Measurements from ENCODE around the gene TAC4. TPM values are rescaled to one million over a fixed set of nuclear protein-coding genes. Genes with fewer than 3 reads are reported as not detected.
A peak's percentile ranks its signal among the peaks of the same experiment; 100 is the strongest.

TAC4 gene
- total and polyA plus RNA-seq, 2 of the 13 experiments (the other 11 are each of a cell fraction or from before 2014, with no cell fraction given) = not detected

DNA sequence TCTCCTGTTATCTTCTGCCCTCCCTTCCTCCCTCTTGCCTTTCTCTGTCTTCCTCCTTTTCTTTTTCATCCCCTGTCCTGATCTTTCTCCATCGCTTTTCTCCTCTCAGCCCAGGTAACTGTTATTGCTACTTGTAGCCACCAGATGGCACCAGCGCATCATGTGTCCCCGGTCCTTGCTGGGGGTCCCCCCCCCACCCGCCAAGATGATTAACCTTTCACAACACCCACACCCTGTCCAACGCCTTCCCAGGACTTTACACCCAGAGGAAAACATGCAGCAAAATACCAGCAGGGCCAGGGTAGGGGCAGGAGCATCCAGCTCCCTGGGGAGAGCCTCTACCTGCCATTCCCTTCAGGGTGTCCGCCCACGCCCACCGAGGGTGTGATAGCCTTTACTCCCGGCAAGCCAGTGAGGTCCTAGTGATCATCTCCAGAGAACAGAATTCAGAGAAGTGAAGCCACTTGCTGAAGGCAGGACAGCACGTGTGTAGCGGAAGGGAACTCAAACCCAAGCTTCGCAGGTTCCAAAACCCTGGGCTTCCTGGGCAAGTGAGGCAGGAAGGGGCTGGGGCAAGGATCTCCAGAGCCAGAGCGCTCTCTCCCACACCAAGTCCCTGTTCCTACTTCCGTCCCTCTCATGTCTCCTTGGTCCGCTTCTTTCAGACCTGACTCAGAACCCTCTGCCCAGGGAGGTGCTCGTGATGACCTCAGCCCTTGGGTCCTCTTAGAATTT, 13.4 kb upstream of the TAC4 start (continued):
- TF ChIP-seq, protein P1, sequence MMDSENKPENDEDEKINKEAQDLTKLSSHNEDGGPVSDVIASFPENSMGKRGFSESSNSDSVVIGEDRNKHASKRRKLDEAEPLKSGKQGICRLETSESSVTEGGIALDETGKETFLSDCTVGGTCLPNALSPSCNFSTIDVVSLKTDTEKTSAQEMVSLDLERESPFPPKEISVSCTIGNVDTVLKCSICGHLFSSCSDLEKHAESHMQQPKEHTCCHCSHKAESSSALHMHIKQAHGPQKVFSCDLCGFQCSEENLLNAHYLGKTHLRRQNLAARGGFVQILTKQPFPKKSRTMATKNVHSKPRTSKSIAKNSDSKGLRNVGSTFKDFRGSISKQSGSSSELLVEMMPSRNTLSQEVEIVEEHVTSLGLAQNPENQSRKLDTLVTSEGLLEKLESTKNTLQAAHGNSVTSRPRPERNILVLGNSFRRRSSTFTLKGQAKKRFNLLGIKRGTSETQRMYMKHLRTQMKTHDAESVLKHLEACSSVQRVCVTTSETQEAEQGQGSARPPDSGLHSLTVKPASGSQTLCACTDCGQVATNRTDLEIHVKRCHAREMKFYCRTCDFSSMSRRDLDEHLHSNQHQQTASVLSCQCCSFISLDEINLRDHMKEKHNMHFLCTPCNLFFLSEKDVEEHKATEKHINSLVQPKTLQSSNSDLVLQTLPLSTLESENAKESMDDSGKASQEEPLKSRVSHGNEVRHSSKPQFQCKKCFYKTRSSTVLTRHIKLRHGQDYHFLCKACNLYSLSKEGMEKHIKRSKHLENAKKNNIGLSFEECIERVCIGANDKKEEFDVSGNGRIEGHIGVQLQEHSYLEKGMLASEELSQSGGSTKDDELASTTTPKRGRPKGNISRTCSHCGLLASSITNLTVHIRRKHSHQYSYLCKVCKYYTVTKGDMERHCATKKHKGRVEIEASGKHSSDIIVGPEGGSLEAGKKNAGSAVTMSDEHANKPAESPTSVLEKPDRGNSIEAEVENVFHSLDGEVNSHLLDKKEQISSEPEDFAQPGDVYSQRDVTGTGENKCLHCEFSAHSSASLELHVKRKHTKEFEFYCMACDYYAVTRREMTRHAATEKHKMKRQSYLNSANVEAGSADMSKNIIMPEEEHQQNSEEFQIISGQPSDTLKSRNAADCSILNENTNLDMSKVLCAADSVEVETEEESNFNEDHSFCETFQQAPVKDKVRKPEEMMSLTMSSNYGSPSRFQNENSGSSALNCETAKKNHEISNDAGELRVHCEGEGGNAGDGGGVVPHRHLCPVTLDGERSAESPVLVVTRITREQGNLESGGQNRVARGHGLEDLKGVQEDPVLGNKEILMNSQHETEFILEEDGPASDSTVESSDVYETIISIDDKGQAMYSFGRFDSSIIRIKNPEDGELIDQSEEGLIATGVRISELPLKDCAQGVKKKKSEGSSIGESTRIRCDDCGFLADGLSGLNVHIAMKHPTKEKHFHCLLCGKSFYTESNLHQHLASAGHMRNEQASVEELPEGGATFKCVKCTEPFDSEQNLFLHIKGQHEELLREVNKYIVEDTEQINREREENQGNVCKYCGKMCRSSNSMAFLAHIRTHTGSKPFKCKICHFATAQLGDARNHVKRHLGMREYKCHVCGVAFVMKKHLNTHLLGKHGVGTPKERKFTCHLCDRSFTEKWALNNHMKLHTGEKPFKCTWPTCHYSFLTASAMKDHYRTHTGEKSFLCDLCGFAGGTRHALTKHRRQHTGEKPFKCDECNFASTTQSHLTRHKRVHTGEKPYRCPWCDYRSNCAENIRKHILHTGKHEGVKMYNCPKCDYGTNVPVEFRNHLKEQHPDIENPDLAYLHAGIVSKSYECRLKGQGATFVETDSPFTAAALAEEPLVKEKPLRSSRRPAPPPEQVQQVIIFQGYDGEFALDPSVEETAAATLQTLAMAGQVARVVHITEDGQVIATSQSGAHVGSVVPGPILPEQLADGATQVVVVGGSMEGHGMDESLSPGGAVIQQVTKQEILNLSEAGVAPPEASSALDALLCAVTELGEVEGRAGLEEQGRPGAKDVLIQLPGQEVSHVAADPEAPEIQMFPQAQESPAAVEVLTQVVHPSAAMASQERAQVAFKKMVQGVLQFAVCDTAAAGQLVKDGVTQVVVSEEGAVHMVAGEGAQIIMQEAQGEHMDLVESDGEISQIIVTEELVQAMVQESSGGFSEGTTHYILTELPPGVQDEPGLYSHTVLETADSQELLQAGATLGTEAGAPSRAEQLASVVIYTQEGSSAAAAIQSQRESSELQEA (CRISPR knock-in tag; IDR thresholded peaks at IDR 0.05; ENCODE audit: not compliant biosample characterization) = peak; percentile 85
- no peak for TF ChIP-seq KDM6A (CRISPR knock-in tag; IDR thresholded peaks at IDR 0.05; ENCODE audit: low read depth)
- TF ChIP-seq, protein P2, sequence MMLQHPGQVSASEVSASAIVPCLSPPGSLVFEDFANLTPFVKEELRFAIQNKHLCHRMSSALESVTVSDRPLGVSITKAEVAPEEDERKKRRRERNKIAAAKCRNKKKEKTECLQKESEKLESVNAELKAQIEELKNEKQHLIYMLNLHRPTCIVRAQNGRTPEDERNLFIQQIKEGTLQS (CRISPR knock-in tag; IDR thresholded peaks at IDR 0.05) = no peak
- TF ChIP-seq, protein P3, sequence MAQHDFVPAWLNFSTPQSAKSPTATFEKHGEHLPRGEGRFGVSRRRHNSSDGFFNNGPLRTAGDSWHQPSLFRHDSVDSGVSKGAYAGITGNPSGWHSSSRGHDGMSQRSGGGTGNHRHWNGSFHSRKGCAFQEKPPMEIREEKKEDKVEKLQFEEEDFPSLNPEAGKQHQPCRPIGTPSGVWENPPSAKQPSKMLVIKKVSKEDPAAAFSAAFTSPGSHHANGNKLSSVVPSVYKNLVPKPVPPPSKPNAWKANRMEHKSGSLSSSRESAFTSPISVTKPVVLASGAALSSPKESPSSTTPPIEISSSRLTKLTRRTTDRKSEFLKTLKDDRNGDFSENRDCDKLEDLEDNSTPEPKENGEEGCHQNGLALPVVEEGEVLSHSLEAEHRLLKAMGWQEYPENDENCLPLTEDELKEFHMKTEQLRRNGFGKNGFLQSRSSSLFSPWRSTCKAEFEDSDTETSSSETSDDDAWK (CRISPR knock-in tag; IDR thresholded peaks at IDR 0.05) = no peak
- TF ChIP-seq MTF1 (CRISPR knock-in tag; IDR thresholded peaks at IDR 0.05) = no peak
- no peak for TF ChIP-seq CHCHD3 (CRISPR knock-in tag; IDR thresholded peaks at IDR 0.05)
- TF ChIP-seq, protein P4, sequence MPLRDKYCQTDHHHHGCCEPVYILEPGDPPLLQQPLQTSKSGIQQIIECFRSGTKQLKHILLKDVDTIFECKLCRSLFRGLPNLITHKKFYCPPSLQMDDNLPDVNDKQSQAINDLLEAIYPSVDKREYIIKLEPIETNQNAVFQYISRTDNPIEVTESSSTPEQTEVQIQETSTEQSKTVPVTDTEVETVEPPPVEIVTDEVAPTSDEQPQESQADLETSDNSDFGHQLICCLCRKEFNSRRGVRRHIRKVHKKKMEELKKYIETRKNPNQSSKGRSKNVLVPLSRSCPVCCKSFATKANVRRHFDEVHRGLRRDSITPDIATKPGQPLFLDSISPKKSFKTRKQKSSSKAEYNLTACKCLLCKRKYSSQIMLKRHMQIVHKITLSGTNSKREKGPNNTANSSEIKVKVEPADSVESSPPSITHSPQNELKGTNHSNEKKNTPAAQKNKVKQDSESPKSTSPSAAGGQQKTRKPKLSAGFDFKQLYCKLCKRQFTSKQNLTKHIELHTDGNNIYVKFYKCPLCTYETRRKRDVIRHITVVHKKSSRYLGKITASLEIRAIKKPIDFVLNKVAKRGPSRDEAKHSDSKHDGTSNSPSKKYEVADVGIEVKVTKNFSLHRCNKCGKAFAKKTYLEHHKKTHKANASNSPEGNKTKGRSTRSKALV (CRISPR knock-in tag; IDR thresholded peaks at IDR 0.05) = no peak
- no peak for TF ChIP-seq LBX2 (CRISPR knock-in tag; IDR thresholded peaks at IDR 0.05; ENCODE audit: borderline replicate concordance)
- TF ChIP-seq, protein P5, sequence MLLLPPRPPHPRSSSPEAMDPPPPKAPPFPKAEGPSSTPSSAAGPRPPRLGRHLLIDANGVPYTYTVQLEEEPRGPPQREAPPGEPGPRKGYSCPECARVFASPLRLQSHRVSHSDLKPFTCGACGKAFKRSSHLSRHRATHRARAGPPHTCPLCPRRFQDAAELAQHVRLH (CRISPR knock-in tag; IDR thresholded peaks at IDR 0.05; ENCODE audit: borderline replicate concordance, low read depth) = no peak
- 0 out of 2 replicates have a peak, but pooled peaks have one; percentile 37 for TF ChIP-seq MEIS1 (CRISPR knock-in tag; IDR thresholded peaks at IDR 0.05; ENCODE audit: borderline replicate concordance)
- TF ChIP-seq, protein P6, sequence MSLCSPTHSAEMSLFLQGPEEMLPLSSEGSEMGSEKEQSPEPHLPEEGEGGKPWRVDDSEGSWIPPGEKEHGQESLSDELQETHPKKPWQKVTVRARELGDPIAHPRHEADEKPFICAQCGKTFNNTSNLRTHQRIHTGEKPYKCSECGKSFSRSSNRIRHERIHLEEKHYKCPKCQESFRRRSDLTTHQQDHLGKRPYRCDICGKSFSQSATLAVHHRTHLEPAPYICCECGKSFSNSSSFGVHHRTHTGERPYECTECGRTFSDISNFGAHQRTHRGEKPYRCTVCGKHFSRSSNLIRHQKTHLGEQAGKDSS (CRISPR knock-in tag; IDR thresholded peaks at IDR 0.05; ENCODE audit: borderline replicate concordance, low read depth) = peak; percentile 72; the same call in 1 of the 2 replicates

Data from HepG2 (cell line).